CD14-positive monocyte (primary cell): ENCODE results near the gene CCDC69. TPM values are rescaled to one million over a fixed set of nuclear protein-coding genes. Genes with fewer than 3 reads are reported as not detected.

Source experiments
- DNase-seq, 3 donors: peaks; one replicate each; pipeline ENCODE4 v3.0.0-alpha.2; 2011 to 2022
- H2AFZ ChIP-seq: 2 replicates; pipeline ENCODE4 v1.6.0; 2012; ENCODE audit warnings: mild to moderate bottlenecking, low read depth, low read length, inconsistent platforms; ENCODE audit not compliant: insufficient read depth, poor library complexity, severe bottlenecking
- H3K27ac ChIP-seq, 2 donors: 1 replicate in 1 of 2; 2 replicates in 1 of 2; pipeline ENCODE4 v1.5.1; 2012 to 2013; ENCODE audit warnings: low read length in 2 of 2, control low read depth in 1 of 2, inconsistent platforms in 1 of 2, low read depth in 1 of 2, mild to moderate bottlenecking in 1 of 2
- H3K27me3 ChIP-seq, 2 donors: one replicate each; pipeline versions ENCODE4 v1.6.0 to v1.6.1; 2011 to 2013; ENCODE audit warnings: low read length in 2 of 2; ENCODE audit not compliant: control insufficient read depth in 2 of 2, insufficient read depth in 2 of 2
- H3K36me3 ChIP-seq, 2 donors: replicated peaks in 1 of 2; 1 replicate in 1 of 2; 2 replicates in 1 of 2; pipeline versions ENCODE4 v1.5.1 to v1.6.1; 2012 to 2013; ENCODE audit warnings: low read length in 2 of 2, control low read depth in 1 of 2, inconsistent platforms in 1 of 2, mild to moderate bottlenecking in 1 of 2; ENCODE audit not compliant: insufficient read depth in 2 of 2, control insufficient read depth in 1 of 2
- H3K4me1 ChIP-seq, 2 donors: 1 replicate in 1 of 2; 2 replicates in 1 of 2; pipeline versions ENCODE4 v1.5.1 to v1.6.1; 2012 to 2013; ENCODE audit warnings: low read length in 2 of 2, control low read depth in 1 of 2, inconsistent platforms in 1 of 2, mild to moderate bottlenecking in 1 of 2, moderate library complexity in 1 of 2; ENCODE audit not compliant: insufficient read depth in 2 of 2, control insufficient read depth in 1 of 2
- H3K4me2 ChIP-seq: replicated peaks from 2 replicates; pipeline ENCODE3; 2012; ENCODE audit warnings: low read length, moderate library complexity, mild to moderate bottlenecking; ENCODE audit not compliant: poor library complexity, severe bottlenecking; ENCODE audit errors: extremely low read depth
- H3K4me3 ChIP-seq, 3 experiments: fragments of 200-600 bp in 1 of 3; sonication (generic) in 1 of 3; replicated peaks in 1 of 3; 1 replicate in 2 of 3; 2 replicates in 1 of 3; pipeline ENCODE4 v1.5.1; 2011 to 2013; ENCODE audit warnings: low read length in 3 of 3, mild to moderate bottlenecking in 3 of 3, control low read depth in 2 of 3, low read depth in 2 of 3, inconsistent platforms in 1 of 3, moderate library complexity in 1 of 3
- H3K79me2 ChIP-seq: 2 replicates; pipeline ENCODE4 v1.6.0; 2012; ENCODE audit warnings: mild to moderate bottlenecking, control low read depth, inconsistent platforms, low read length, moderate library complexity; ENCODE audit not compliant: insufficient read depth
- H3K9ac ChIP-seq: 2 replicates; pipeline ENCODE4 v1.6.0; 2017; ENCODE audit warnings: low read length, mild to moderate bottlenecking; ENCODE audit not compliant: insufficient read depth, poor library complexity, severe bottlenecking
- H3K9me3 ChIP-seq, 2 donors: replicated peaks in 1 of 2; 1 replicate in 1 of 2; 2 replicates in 1 of 2; pipeline versions ENCODE4 v1.5.1 to v1.6.1; 2012 to 2013; ENCODE audit warnings: low read length in 2 of 2, control low read depth in 1 of 2; ENCODE audit not compliant: control insufficient read depth in 1 of 2, insufficient read depth in 1 of 2
- H4K20me1 ChIP-seq: 2 replicates; pipeline ENCODE4 v1.6.0; 2012; ENCODE audit warnings: mild to moderate bottlenecking, low read length, control low read depth, moderate library complexity; ENCODE audit not compliant: insufficient read depth
- H3K27ac Mint-ChIP-seq, 7 donors: one replicate each; pipeline ENCODE4 v1.8.0; 2020; ENCODE audit warnings: mild to moderate bottlenecking in 7 of 7, mixed read lengths in 7 of 7, moderate library complexity in 6 of 7, inconsistent platforms in 2 of 7
- H3K27me3 Mint-ChIP-seq, 3 donors: one replicate each; pipeline ENCODE4 v1.8.0; 2021 to 2022; ENCODE audit warnings: low read depth in 3 of 3, mild to moderate bottlenecking in 3 of 3, mixed read lengths in 3 of 3, moderate library complexity in 3 of 3, inconsistent platforms in 1 of 3
- H3K36me3 Mint-ChIP-seq, 2 donors: one replicate each; pipeline ENCODE4 v1.8.0; 2020; ENCODE audit warnings: mixed read lengths in 2 of 2, inconsistent platforms in 1 of 2, mild to moderate bottlenecking in 1 of 2
- H3K4me1 Mint-ChIP-seq: one replicate; pipeline ENCODE4 v1.8.0; 2020; ENCODE audit warnings: mild to moderate bottlenecking, mixed read lengths
- H3K4me3 Mint-ChIP-seq, 2 donors: one replicate each; pipeline ENCODE4 v1.8.0; 2020; ENCODE audit warnings: mild to moderate bottlenecking in 2 of 2, mixed read lengths in 2 of 2, moderate library complexity in 1 of 2
- H3K9me3 Mint-ChIP-seq, 7 donors: one replicate each; pipeline ENCODE4 v1.8.0; 2020 to 2022; ENCODE audit warnings: mixed read lengths in 7 of 7, mild to moderate bottlenecking in 6 of 7, moderate library complexity in 6 of 7, inconsistent platforms in 2 of 7
- WGBS: methylation state at CpG from one replicate; pipeline ENCODE4 v1.1.5; 2013; ENCODE audit warnings: missing lambda C conversion rate; ENCODE audit not compliant: insufficient coverage; 5-methylcytosine and 5-hydroxymethylcytosine counted together
- intact Hi-C, 2 donors: fragments of 100-400 bp; cut with micrococcal nuclease; formaldehyde crosslinking; loops; one replicate each; pipeline versions ENCODE4 v1.15.0 to v1.15.1; 2023
- polyA plus RNA-seq, 3 donors: library from polyadenylated mRNA; depleted of rRNA in 1 of 3; unstranded in 2 of 3; stranded (reverse) in 1 of 3; fragments of 300-500 nt in 2 of 3; fragments of >200 nt in 1 of 3; fragmentation: Illumina TruSeq in 2 of 3; gene quantifications; 1 replicate in 2 of 3; 2 replicates in 1 of 3; pipeline ENCODE4 v1.2.3, GENCODE V29; 2012 to 2021
- TF ChIP-seq, protein P1 (sequence below): fragments of 200-600 bp; IDR thresholded peaks from one replicate; pipeline ENCODE4 v1.8.0; 2022; ENCODE audit warnings: antibody characterized with exemption, mild to moderate bottlenecking

Gene CCDC69
- polyA plus RNA-seq, 3 donors = 68.4 to 176 (median 84.1) TPM

DNA sequence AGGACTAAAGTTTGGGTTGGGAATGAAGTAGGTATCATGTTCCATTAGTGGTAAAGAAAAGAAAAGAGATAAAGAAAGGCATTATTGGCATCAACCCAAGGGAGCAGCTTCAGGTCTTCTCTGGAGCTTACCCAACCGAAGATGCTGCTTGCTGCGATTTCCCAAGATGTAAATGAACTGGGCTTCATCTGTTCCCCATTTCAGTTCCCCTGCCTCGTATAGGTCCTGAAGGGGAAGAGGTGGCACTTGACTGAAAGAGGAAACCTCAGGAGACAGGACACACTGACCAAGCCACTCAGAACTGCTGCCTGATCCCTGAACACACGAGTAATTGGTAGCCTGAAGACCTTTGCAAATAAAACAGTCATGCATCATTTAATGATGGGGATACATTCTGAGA, 90.9 kb downstream of the CCDC69 start:
- no peak overlapping the region for H3K9ac ChIP-seq
- H3K27ac ChIP-seq = peak overlapping the region; percentile 0 to 56
- peak; percentile 88 to 91 (median 90) for DNase-seq
- intact Hi-C loops = no loop called here
- H3K79me2 ChIP-seq = peaks cover 34% of the 10 kb centered on the region
- Mint-ChIP-seq H3K27ac (peak overlapping the region; percentile 5 to 88 (median 76)), H3K9me3 (peaks cover 0 to 6% (median 0%) of the 10 kb centered on the region in 7 donors), H3K4me3 (no peak overlapping the region), H3K4me1 (peaks cover 69% of the 10 kb centered on the region), H3K36me3 (peaks cover 83 to 92% of the 10 kb centered on the region in 2 donors), H3K27me3 (peaks cover 0 to 2% (median 0%) of the 10 kb centered on the region in 3 donors)
- no peaks in the 10 kb centered on the region for H3K27me3 ChIP-seq
- no peak overlapping the region for H2AFZ ChIP-seq
- no peaks in the 10 kb centered on the region for H4K20me1 ChIP-seq
- peak overlapping the region in 1 of 3 experiments; percentile 23 for H3K4me3 ChIP-seq
- WGBS = 0% methylated on average over 4 of the region's 4 CpGs
- no peaks in the 10 kb centered on the region for H3K9me3 ChIP-seq
- H3K4me2 ChIP-seq = peak overlapping the region; percentile 51
- H3K36me3 ChIP-seq = peaks cover 69 to 90% of the 10 kb centered on the region in 2 donors
- peaks cover 51 to 57% of the 10 kb centered on the region in 2 donors for H3K4me1 ChIP-seq
- TF ChIP-seq, protein P1, sequence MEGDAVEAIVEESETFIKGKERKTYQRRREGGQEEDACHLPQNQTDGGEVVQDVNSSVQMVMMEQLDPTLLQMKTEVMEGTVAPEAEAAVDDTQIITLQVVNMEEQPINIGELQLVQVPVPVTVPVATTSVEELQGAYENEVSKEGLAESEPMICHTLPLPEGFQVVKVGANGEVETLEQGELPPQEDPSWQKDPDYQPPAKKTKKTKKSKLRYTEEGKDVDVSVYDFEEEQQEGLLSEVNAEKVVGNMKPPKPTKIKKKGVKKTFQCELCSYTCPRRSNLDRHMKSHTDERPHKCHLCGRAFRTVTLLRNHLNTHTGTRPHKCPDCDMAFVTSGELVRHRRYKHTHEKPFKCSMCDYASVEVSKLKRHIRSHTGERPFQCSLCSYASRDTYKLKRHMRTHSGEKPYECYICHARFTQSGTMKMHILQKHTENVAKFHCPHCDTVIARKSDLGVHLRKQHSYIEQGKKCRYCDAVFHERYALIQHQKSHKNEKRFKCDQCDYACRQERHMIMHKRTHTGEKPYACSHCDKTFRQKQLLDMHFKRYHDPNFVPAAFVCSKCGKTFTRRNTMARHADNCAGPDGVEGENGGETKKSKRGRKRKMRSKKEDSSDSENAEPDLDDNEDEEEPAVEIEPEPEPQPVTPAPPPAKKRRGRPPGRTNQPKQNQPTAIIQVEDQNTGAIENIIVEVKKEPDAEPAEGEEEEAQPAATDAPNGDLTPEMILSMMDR = no peak

Other genes with a start within 250 kb of the CCDC69 start
- gene GPX3, start 203.5 kb downstream of the CCDC69 start, polyA plus RNA-seq = 10 to 100 TPM in 1 of 3 donors, 1 to 10 TPM in 2; 3.5 to 12.7 (median 3.8) TPM
- 100 to 1,000 TPM in 1 of 3 donors, 10 to 100 TPM in 2; 30.8 to 108 (median 46.4) TPM for gene TNIP1, start 143.1 kb downstream of the CCDC69 start, polyA plus RNA-seq
- 100 to 1,000 TPM in 1 of 3 donors, 10 to 100 TPM in 2; 60.6 to 124 (median 93.5) TPM for gene ANXA6, start 66.3 kb downstream of the CCDC69 start, polyA plus RNA-seq
- 10 to 100 TPM; 22.2 to 57.9 (median 28.0) TPM for gene GM2A, start 29.1 kb upstream of the CCDC69 start, polyA plus RNA-seq
- not detected for gene SLC36A3, start 79.7 kb upstream of the CCDC69 start, polyA plus RNA-seq
- gene SLC36A2, start 123.5 kb upstream of the CCDC69 start, polyA plus RNA-seq = not detected
- 10 to 100 TPM in 1 of 3 donors, 1 to 10 TPM in 2; 5.3 to 29.4 (median 6.8) TPM for gene SLC36A1, start 223.5 kb upstream of the CCDC69 start, polyA plus RNA-seq